DND-41 (cell line): ENCODE measurements around the gene DNAI4.

ENCODE experiments used
- EZH2 ChIP-seq: IDR thresholded peaks from 3 replicates; pipeline ENCODE4 v1.6.1; 2012; ENCODE audit warnings: borderline replicate concordance, low read depth, mild to moderate bottlenecking, moderate library complexity, low read length, inconsistent platforms; ENCODE audit not compliant: severe bottlenecking
- TF ChIP-seq, protein P1 (sequence below): IDR thresholded peaks from 2 replicates; pipeline ENCODE4 v1.5.1; 2012; ENCODE audit warnings: borderline replicate concordance, low read length, moderate library complexity, mild to moderate bottlenecking; ENCODE audit not compliant: poor library complexity, severe bottlenecking; ENCODE audit errors: extremely low read depth

DNA sequence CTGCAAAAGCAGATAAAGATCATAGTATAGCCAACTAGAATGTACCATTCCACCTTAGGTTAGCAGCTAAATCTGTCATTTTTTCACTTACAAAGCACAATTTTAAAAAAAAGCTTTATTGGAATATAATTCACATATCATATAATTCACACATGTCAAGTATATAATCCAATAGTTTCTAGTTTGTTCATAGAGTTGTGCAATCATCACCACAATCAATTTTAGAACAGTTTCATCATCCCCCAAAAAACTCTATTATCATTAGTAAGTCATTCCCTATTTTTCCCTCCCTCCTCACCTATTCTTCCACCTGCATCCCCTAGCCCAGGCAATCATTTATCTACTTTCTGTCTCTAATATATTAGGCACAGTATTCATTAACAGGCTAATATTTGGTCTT, 91.5 kb downstream of the DNAI4 start:
- TF ChIP-seq, protein P1, sequence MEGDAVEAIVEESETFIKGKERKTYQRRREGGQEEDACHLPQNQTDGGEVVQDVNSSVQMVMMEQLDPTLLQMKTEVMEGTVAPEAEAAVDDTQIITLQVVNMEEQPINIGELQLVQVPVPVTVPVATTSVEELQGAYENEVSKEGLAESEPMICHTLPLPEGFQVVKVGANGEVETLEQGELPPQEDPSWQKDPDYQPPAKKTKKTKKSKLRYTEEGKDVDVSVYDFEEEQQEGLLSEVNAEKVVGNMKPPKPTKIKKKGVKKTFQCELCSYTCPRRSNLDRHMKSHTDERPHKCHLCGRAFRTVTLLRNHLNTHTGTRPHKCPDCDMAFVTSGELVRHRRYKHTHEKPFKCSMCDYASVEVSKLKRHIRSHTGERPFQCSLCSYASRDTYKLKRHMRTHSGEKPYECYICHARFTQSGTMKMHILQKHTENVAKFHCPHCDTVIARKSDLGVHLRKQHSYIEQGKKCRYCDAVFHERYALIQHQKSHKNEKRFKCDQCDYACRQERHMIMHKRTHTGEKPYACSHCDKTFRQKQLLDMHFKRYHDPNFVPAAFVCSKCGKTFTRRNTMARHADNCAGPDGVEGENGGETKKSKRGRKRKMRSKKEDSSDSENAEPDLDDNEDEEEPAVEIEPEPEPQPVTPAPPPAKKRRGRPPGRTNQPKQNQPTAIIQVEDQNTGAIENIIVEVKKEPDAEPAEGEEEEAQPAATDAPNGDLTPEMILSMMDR: no peak
- no peak for TF ChIP-seq EZH2
